OCI-LY3 (cell line): ENCODE results near the gene ASB12.

ENCODE experiments used
- H2AFZ ChIP-seq: fragments of 200-600, 300-600 bp; shearing (Covaris generic); 2 replicates; pipeline ENCODE4 v1.6.0; 2014; ENCODE audit warnings: antibody characterized with exemption, low read depth, low read length
- H3K27ac ChIP-seq: fragments of 200-600, 300-600 bp; sonication (generic); 2 replicates; pipeline ENCODE4 v1.5.1; 2014; ENCODE audit warnings: mild to moderate bottlenecking, low read length, moderate library complexity, mixed read lengths
- H3K27me3 ChIP-seq: fragments of 200-600, 300-600 bp; sonication (generic); 2 replicates; pipeline ENCODE4 v1.6.1; 2014; ENCODE audit warnings: low read depth, low read length, mixed read lengths
- H3K36me3 ChIP-seq: fragments of 200-600, 300-600 bp; sonication (generic); replicated peaks from 2 replicates; pipeline ENCODE3; 2014; ENCODE audit warnings: low read depth, low read length, mixed read lengths
- H3K4me1 ChIP-seq: fragments of 300-600, 200-600 bp; sonication (generic); 2 replicates; pipeline ENCODE4 v1.6.1; 2014; ENCODE audit warnings: low read length, mixed read lengths
- H3K4me2 ChIP-seq: fragments of 200-600, 300-600 bp; sonication (generic); 2 replicates; pipeline ENCODE4 v1.6.1; 2014; ENCODE audit warnings: low read length, mixed read lengths
- H3K4me3 ChIP-seq: fragments of 300-600, 200-600 bp; sonication (generic); 2 replicates; pipeline ENCODE4 v1.5.1; 2014; ENCODE audit warnings: antibody characterized with exemption, mild to moderate bottlenecking, low read length, moderate library complexity
- H3K79me2 ChIP-seq: fragments of 300-600, 200-600 bp; shearing (Covaris generic); 2 replicates; pipeline ENCODE4 v1.6.1; 2014; ENCODE audit warnings: mild to moderate bottlenecking, low read length, mixed read lengths
- H3K9ac ChIP-seq: fragments of 300-600, 200-600 bp; shearing (Covaris generic); 2 replicates; pipeline ENCODE4 v1.6.0; 2014; ENCODE audit warnings: mild to moderate bottlenecking, low read length, moderate library complexity
- H3K9me3 ChIP-seq: fragments of 200-600, 300-600 bp; shearing (Covaris generic); 2 replicates; pipeline ENCODE4 v1.6.1; 2014; ENCODE audit warnings: low read length, mixed read lengths; ENCODE audit not compliant: insufficient read depth
- H4K20me1 ChIP-seq: fragments of 200-600, 300-600 bp; sonication (generic); 2 replicates; pipeline ENCODE4 v1.6.1; 2016; ENCODE audit warnings: low read length, mixed read lengths; ENCODE audit not compliant: insufficient read depth
- EZH2phosphoT487 ChIP-seq: fragments of 200-600 bp; shearing (Covaris generic); IDR thresholded peaks from 2 replicates; pipeline ENCODE4 v1.6.1; 2018; ENCODE audit warnings: antibody characterized with exemption, mixed run types, low read depth
- TF ChIP-seq, protein P1 (sequence below): fragments of 200-600, 300-600 bp; sonication (generic); IDR thresholded peaks from 2 replicates; pipeline ENCODE4 v1.5.1; 2014; ENCODE audit warnings: antibody characterized with exemption, low read length, low read depth

The ASB12 gene

GRCh38 chrX:64184396-64184795, 46.0 kb downstream of the ASB12 start:
- no peaks in the 10 kb centered on the region for H3K36me3 ChIP-seq
- TF ChIP-seq, protein P1, sequence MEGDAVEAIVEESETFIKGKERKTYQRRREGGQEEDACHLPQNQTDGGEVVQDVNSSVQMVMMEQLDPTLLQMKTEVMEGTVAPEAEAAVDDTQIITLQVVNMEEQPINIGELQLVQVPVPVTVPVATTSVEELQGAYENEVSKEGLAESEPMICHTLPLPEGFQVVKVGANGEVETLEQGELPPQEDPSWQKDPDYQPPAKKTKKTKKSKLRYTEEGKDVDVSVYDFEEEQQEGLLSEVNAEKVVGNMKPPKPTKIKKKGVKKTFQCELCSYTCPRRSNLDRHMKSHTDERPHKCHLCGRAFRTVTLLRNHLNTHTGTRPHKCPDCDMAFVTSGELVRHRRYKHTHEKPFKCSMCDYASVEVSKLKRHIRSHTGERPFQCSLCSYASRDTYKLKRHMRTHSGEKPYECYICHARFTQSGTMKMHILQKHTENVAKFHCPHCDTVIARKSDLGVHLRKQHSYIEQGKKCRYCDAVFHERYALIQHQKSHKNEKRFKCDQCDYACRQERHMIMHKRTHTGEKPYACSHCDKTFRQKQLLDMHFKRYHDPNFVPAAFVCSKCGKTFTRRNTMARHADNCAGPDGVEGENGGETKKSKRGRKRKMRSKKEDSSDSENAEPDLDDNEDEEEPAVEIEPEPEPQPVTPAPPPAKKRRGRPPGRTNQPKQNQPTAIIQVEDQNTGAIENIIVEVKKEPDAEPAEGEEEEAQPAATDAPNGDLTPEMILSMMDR: no peak
- no peak for TF ChIP-seq EZH2phosphoT487
- H3K79me2 ChIP-seq: no peaks in the 10 kb centered on the region
- H3K4me3 ChIP-seq: no peak overlapping the region
- no peaks in the 10 kb centered on the region for H3K9me3 ChIP-seq
- no peak overlapping the region for H2AFZ ChIP-seq
- H3K9ac ChIP-seq: no peak overlapping the region
- no peak overlapping the region for H3K27ac ChIP-seq
- no peaks in the 10 kb centered on the region for H3K4me1 ChIP-seq
- no peaks in the 10 kb centered on the region for H4K20me1 ChIP-seq
- no peak overlapping the region for H3K4me2 ChIP-seq
- no peaks in the 10 kb centered on the region for H3K27me3 ChIP-seq

GRCh38 chrX:64182208-64182607, 48.2 kb downstream of the ASB12 start:
- Histone ChIP-seq H3K4me2 (no peak overlapping the region), H3K4me3 (no peak overlapping the region), H3K27me3 (no peaks in the 10 kb centered on the region), H3K27ac (no peak overlapping the region), H3K4me1 (no peaks in the 10 kb centered on the region), H3K9ac (no peak overlapping the region), H2AFZ (no peak overlapping the region), H3K79me2 (no peaks in the 10 kb centered on the region), H3K36me3 (no peaks in the 10 kb centered on the region), H4K20me1 (no peaks in the 10 kb centered on the region), H3K9me3 (no peaks in the 10 kb centered on the region)
- no peak for TF ChIP-seq EZH2phosphoT487
- TF ChIP-seq, protein P1: no peak

DNA sequence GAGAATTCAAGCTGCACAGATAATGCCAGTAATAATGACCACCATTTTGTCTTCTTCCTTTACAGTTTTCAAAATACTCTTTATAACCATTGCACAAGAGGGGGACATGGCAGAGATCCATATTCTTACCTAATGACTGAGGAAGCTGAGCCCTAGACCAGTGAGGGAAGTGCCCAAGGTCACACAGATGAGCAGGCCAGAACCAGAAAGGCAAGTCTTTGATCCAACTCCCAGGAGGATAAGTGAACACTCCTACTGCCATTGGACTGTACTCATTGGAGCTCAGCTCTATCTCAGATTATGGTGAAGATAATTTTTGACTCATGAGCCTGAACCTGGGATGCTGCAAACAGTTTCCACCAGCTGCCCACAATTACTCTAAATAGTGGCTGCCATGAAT, 53.5 kb downstream of the ASB12 start:
- Histone ChIP-seq H3K4me3 (no peak overlapping the region), H3K36me3 (no peaks in the 10 kb centered on the region), H3K9me3 (no peaks in the 10 kb centered on the region), H3K27ac (no peak overlapping the region), H3K4me1 (no peaks in the 10 kb centered on the region), H3K27me3 (no peaks in the 10 kb centered on the region), H2AFZ (no peak overlapping the region), H3K79me2 (no peaks in the 10 kb centered on the region), H4K20me1 (no peaks in the 10 kb centered on the region), H3K4me2 (no peak overlapping the region), H3K9ac (no peak overlapping the region)
- TF ChIP-seq, protein P1: no peak
- TF ChIP-seq EZH2phosphoT487: no peak
